CD4-positive, alpha-beta T cell (primary cell): ENCODE data around the gene SRMS. TPM values are rescaled to one million over a fixed set of nuclear protein-coding genes. Genes with fewer than 3 reads are reported as not detected.
A peak's percentile ranks its signal among the peaks of the same experiment; 100 is the strongest.

Source experiments
- ATAC-seq: fragments of 200-7000 bp; cut with Tn5 transposase; one replicate; pipeline ENCODE4 v1.10.0; 2022; ENCODE audit warnings: mild to moderate bottlenecking; ENCODE audit not compliant: poor library complexity
- CTCF ChIA-PET: fragments of 350-600 bp; sonication (Branson Sonifier 250); formaldehyde crosslinking; loops from one replicate; lab custom pipeline; 2021; ENCODE audit warnings: antibody characterized with exemption, inconsistent platforms; lab: Charles Lee
- POLR2A ChIA-PET: fragments of 350-600 bp; sonication (Branson Sonifier 250); formaldehyde crosslinking; loops from one replicate; lab custom pipeline; 2021; ENCODE audit warnings: antibody characterized with exemption, inconsistent platforms; lab: Charles Lee
- DNase-seq, 14 experiments: peaks; one replicate each; pipeline ENCODE4 v3.0.0-alpha.2; 2013 to 2020; ENCODE audit warnings: mixed read lengths in 2 of 14
- H3K27ac ChIP-seq, 2 donors: one replicate each; pipeline versions ENCODE4 v1.5.1 to v1.7.0; 2013; ENCODE audit warnings: low read length in 2 of 2, low read depth in 1 of 2, mild to moderate bottlenecking in 1 of 2
- H3K27me3 ChIP-seq, 2 experiments: 1 replicate in 1 of 2; 2 replicates in 1 of 2; pipeline versions ENCODE4 v1.6.1 to v1.7.0; 2013; ENCODE audit warnings: low read length in 2 of 2, control low read depth in 1 of 2, mild to moderate bottlenecking in 1 of 2, moderate library complexity in 1 of 2; ENCODE audit not compliant: insufficient read depth in 2 of 2, control insufficient read depth in 1 of 2
- H3K36me3 ChIP-seq: one replicate; pipeline ENCODE4 v1.6.1; 2013; ENCODE audit warnings: low read length, control low read depth; ENCODE audit not compliant: insufficient read depth
- H3K4me1 ChIP-seq: one replicate; pipeline ENCODE4 v1.6.1; 2013; ENCODE audit warnings: low read length, control low read depth; ENCODE audit not compliant: insufficient read depth
- H3K4me3 ChIP-seq: one replicate; pipeline ENCODE4 v1.5.1; 2013; ENCODE audit warnings: mild to moderate bottlenecking, low read length, moderate library complexity
- H3K9me3 ChIP-seq, 2 experiments: 1 replicate in 1 of 2; 2 replicates in 1 of 2; pipeline versions ENCODE4 v1.6.1 to v1.7.0; 2013; ENCODE audit warnings: low read length in 2 of 2, mild to moderate bottlenecking in 2 of 2, control low read depth in 1 of 2, moderate library complexity in 1 of 2; ENCODE audit not compliant: control insufficient read depth in 1 of 2, insufficient read depth in 1 of 2
- H3K27ac Mint-ChIP-seq: one replicate; pipeline ENCODE4 v1.8.0; 2020; ENCODE audit warnings: mixed read lengths
- H3K27me3 Mint-ChIP-seq: one replicate; pipeline ENCODE4 v1.8.0; 2021; ENCODE audit warnings: mixed read lengths
- H3K36me3 Mint-ChIP-seq: one replicate; pipeline ENCODE4 v1.8.0; 2021; ENCODE audit warnings: low read depth, mixed read lengths
- H3K4me1 Mint-ChIP-seq: one replicate; pipeline ENCODE4 v1.8.0; 2021; ENCODE audit warnings: low read depth, mixed read lengths
- H3K4me3 Mint-ChIP-seq: one replicate; pipeline ENCODE4 v1.8.0; 2020; ENCODE audit warnings: mild to moderate bottlenecking, mixed read lengths
- H3K9me3 Mint-ChIP-seq: one replicate; pipeline ENCODE4 v1.8.0; 2020; ENCODE audit warnings: mixed read lengths
- CTCF ChIP-seq: fragments of 200-600 bp; IDR thresholded peaks from one replicate; pipeline ENCODE4 v1.8.0; 2022; ENCODE audit warnings: antibody characterized with exemption, mild to moderate bottlenecking
- intact Hi-C, 2 experiments: fragments of 100-400 bp; cut with DNase I in 1 of 2; cut with micrococcal nuclease in 1 of 2; formaldehyde crosslinking; loops; one replicate each; pipeline versions ENCODE4 v1.15.1 to v1.9.0; 2023 to 2025; cut with DNase I, micrococcal nuclease
- total RNA-seq, 174 experiments: library from RNA in 2 of 174; stranded (reverse) in 2 of 174; gene quantifications; one replicate each; pipeline ENCODE4 v1.2.3 and lab custom pipeline; 2021 to 2026

SRMS gene
- total RNA-seq, 2 experiments from 2014 or later = not detected

- H3K27me3 ChIP-seq = no peaks in the 10 kb centered on the region
- DNase-seq (peak; percentile 25 to 82 (median 38)), ATAC-seq (peak; percentile 57)
- Mint-ChIP-seq H3K4me1 (peaks cover 16% of the 10 kb centered on the region), H3K27ac (peak overlapping the region; percentile 33), H3K36me3 (no peaks in the 10 kb centered on the region), H3K9me3 (no peaks in the 10 kb centered on the region), H3K27me3 (no peaks in the 10 kb centered on the region), H3K4me3 (peak overlapping the region; percentile 78)
- H3K27ac ChIP-seq = no peak overlapping the region
- POLR2A ChIA-PET = interaction anchor here (0.6 to 3.2 kb wide), 14 partner anchors 12 to 495 kb away, joined by 3 to 16 read pairs (median 4); partner anchors contain the start of genes GMEB2, PPDPF, SAMD10 and TCEA2
- intact Hi-C loops = loop anchor here in 1 of 2 experiments (2.0 kb wide), 1 partner anchor 15 kb away; no protein-coding TSS in a partner anchor
- peak overlapping the region; percentile 52 for H3K4me3 ChIP-seq
- peaks cover 39% of the 10 kb centered on the region for H3K4me1 ChIP-seq
- CTCF ChIA-PET = interaction anchor here (0.7 to 1.7 kb wide), 3 partner anchors 13 to 297 kb away, joined by 3 read pairs; partner anchors contain the start of genes PTK6 and TPD52L2
- TF ChIP-seq CTCF = no peak
- H3K9me3 ChIP-seq = peaks cover 0 to 3% of the 10 kb centered on the region in 2 experiments
- peaks cover 23% of the 10 kb centered on the region for H3K36me3 ChIP-seq
Measured at GRCh38 chr20:63567386-63568169, 20.0 kb upstream of the SRMS start.

DNA sequence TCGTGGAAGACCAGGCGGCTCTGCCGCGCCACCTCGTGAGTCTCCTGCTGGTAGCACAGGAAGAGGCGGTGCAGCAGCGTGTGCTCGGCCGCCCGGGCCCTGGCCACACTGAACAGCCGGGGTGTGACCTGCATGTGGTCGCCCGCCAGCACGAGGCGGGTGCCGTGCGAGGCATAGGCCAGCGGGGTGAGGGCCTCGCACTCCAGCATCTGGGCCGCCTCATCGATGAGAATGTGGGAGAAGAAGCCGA lies 19.5 kb upstream of the SRMS start:
- Histone ChIP-seq H3K4me1 (peaks cover 35% of the 10 kb centered on the region), H3K4me3 (no peak overlapping the region), H3K36me3 (peaks cover 28% of the 10 kb centered on the region), H3K27me3 (no peaks in the 10 kb centered on the region), H3K9me3 (peaks cover 0 to 3% of the 10 kb centered on the region in 2 experiments), H3K27ac (no peak overlapping the region)
- Mint-ChIP-seq H3K4me1 (peaks cover 16% of the 10 kb centered on the region), H3K9me3 (no peaks in the 10 kb centered on the region), H3K4me3 (peak overlapping the region; percentile 30), H3K27ac (no peak overlapping the region), H3K27me3 (no peaks in the 10 kb centered on the region), H3K36me3 (no peaks in the 10 kb centered on the region)
- intact Hi-C loops = no loop called here
- POLR2A ChIA-PET = interaction anchor here (0.6 to 3.2 kb wide), 7 partner anchors 12 to 173 kb away, joined by 3 to 16 read pairs (median 5); partner anchors contain the start of gene PPDPF
- ATAC-seq (no peak), DNase-seq (peak in 1 of 14 experiments; percentile 38)
- CTCF ChIA-PET = interaction anchor here (1.5 to 1.7 kb wide), 2 partner anchors 14 to 30 kb away, joined by 3 read pairs; partner anchors contain the start of gene PTK6
- TF ChIP-seq CTCF = no peak

DNA sequence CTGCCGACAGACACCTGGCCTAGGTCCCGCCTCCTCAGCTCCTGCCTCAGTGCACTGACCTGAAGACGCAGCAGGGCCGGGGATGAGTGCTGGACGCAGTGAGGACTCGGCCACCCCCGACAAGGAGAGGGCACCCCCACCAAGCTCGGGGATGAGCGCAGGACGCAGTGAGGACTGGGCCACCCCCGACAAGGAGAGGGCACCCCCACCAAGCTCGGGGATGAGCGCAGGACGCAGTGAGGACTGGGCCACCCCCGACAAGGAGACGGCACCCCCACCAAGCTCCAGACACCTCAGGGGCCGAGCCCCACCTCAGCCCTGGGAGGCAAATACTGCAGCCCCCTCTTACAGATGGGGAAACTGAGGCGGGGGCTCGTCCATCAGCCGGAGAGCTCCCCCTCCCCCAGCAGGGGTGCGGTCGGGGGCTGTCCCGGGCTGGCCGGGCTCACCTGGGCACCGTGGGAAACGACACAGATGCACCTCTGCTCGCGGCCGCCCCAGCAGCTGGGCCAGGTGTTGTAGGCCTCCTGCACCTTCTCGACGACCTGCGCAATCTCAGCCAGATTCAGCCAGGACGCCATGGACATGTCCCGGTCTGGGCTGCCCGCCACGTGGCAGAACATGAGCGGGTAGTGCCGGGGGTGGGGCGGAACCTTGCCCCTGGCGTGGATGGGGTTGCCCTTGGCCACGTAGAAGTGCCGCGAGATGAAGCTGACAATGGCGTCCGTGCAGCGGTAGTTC lies 19.0 kb upstream of the SRMS start:
- Histone ChIP-seq H3K27ac (no peak overlapping the region), H3K4me1 (peaks cover 32% of the 10 kb centered on the region), H3K4me3 (no peak overlapping the region), H3K27me3 (no peaks in the 10 kb centered on the region), H3K9me3 (peaks cover 0 to 3% of the 10 kb centered on the region in 2 experiments), H3K36me3 (peaks cover 33% of the 10 kb centered on the region)
- ChIA-PET POLR2A (interaction anchor here (0.9 to 3.2 kb wide), 5 partner anchors 11 to 174 kb away, joined by 3 to 16 read pairs (median 5); partner anchors contain the start of gene PPDPF), CTCF (interaction anchor here (1.5 to 1.7 kb wide), 2 partner anchors 14 to 29 kb away, joined by 3 read pairs; partner anchors contain the start of gene PTK6)
- intact Hi-C loops = no loop called here
- Mint-ChIP-seq H3K4me3 (peak overlapping the region; percentile 30), H3K36me3 (no peaks in the 10 kb centered on the region), H3K27me3 (no peaks in the 10 kb centered on the region), H3K4me1 (peaks cover 16% of the 10 kb centered on the region), H3K27ac (no peak overlapping the region), H3K9me3 (no peaks in the 10 kb centered on the region)
- ATAC-seq = no peak
- no peak for TF ChIP-seq CTCF
- peak in 1 of 14 experiments; percentile 41 for DNase-seq
